Tibial nerve (tissue), 3 donors: Measurements from ENCODE around the gene MRAP.

Experiments
- POLR2A ChIP-seq, 2 donors: fragments of 450-650 bp; IDR thresholded peaks; one replicate each; pipeline ENCODE4 v1.6.1; 2017; ENCODE audit warnings: antibody characterized with exemption in 2 of 2, mild to moderate bottlenecking in 2 of 2, moderate library complexity in 2 of 2
- TF ChIP-seq, protein P1 (sequence below), 5 experiments: fragments of 200-600 bp in 3 of 5; fragments of 450-650 bp in 2 of 5; sonication (generic) in 3 of 5; IDR thresholded peaks; one replicate each; pipeline ENCODE4 v1.5.1; 2016 to 2019; ENCODE audit warnings: antibody characterized with exemption in 5 of 5, mild to moderate bottlenecking in 3 of 5, moderate library complexity in 2 of 5

GRCh38 chr21:32315511-32316281 is 17.0 kb downstream of the MRAP start:
- TF ChIP-seq, protein P1, sequence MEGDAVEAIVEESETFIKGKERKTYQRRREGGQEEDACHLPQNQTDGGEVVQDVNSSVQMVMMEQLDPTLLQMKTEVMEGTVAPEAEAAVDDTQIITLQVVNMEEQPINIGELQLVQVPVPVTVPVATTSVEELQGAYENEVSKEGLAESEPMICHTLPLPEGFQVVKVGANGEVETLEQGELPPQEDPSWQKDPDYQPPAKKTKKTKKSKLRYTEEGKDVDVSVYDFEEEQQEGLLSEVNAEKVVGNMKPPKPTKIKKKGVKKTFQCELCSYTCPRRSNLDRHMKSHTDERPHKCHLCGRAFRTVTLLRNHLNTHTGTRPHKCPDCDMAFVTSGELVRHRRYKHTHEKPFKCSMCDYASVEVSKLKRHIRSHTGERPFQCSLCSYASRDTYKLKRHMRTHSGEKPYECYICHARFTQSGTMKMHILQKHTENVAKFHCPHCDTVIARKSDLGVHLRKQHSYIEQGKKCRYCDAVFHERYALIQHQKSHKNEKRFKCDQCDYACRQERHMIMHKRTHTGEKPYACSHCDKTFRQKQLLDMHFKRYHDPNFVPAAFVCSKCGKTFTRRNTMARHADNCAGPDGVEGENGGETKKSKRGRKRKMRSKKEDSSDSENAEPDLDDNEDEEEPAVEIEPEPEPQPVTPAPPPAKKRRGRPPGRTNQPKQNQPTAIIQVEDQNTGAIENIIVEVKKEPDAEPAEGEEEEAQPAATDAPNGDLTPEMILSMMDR (IDR thresholded peaks at IDR 0.05), result no peak
- TF ChIP-seq POLR2A (IDR thresholded peaks at IDR 0.05), result no peak
